Suprapubic skin (tissue), 4 donors: ENCODE results near the gene LAYN. TPM values are rescaled to one million over a fixed set of nuclear protein-coding genes. Genes with fewer than 3 reads are reported as not detected.

ENCODE experiments used
- DNase-seq, 2 donors: peaks; one replicate each; pipeline ENCODE4 v3.0.0-alpha.2; 2019; ENCODE audit warnings: low spot score in 2 of 2
- H3K27ac ChIP-seq: fragments of 200-600 bp; sonication (generic); one replicate; pipeline ENCODE4 v1.5.1; 2019
- H3K27me3 ChIP-seq: fragments of 200-600 bp; sonication (generic); one replicate; pipeline ENCODE4 v1.5.1; 2019
- H3K36me3 ChIP-seq: fragments of 200-600 bp; sonication (generic); one replicate; pipeline ENCODE4 v1.5.1; 2019
- H3K4me1 ChIP-seq: fragments of 200-600 bp; sonication (generic); one replicate; pipeline ENCODE4 v1.5.1; 2019
- H3K4me3 ChIP-seq: fragments of 200-600 bp; sonication (generic); one replicate; pipeline ENCODE4 v1.5.1; 2019; ENCODE audit warnings: mild to moderate bottlenecking
- H3K9me3 ChIP-seq: fragments of 200-600 bp; sonication (generic); one replicate; pipeline ENCODE4 v1.5.1; 2019
- CTCF ChIP-seq, 2 donors: fragments of 200-600 bp in 1 of 2; fragments of 450-650 bp in 1 of 2; sonication (generic) in 1 of 2; IDR thresholded peaks; one replicate each; pipeline ENCODE4 v1.5.1; 2016 to 2019; ENCODE audit warnings: antibody characterized with exemption in 2 of 2, mild to moderate bottlenecking in 1 of 2, moderate library complexity in 1 of 2
- EP300 ChIP-seq: sonication (generic); formaldehyde crosslinking; IDR thresholded peaks from one replicate; pipeline ENCODE4 v1.6.1; 2017; ENCODE audit warnings: antibody characterized with exemption
- POLR2A ChIP-seq, 2 donors: fragments of 450-650 bp; IDR thresholded peaks; one replicate each; pipeline ENCODE4 v1.6.1; 2017; ENCODE audit warnings: antibody characterized with exemption in 2 of 2, mild to moderate bottlenecking in 2 of 2, moderate library complexity in 2 of 2
- POLR2AphosphoS5 ChIP-seq, 3 donors: sonication (generic); formaldehyde crosslinking; IDR thresholded peaks; one replicate each; pipeline ENCODE4 v1.6.1; 2017; ENCODE audit warnings: antibody characterized with exemption in 3 of 3
- WGBS: methylation state at CpG from one replicate; pipeline ENCODE4 v1.1.5; 2018; 5-methylcytosine and 5-hydroxymethylcytosine counted together
- total RNA-seq, 4 donors: library from RNA; depleted of rRNA; stranded (reverse); fragments of >200 nt; gene quantifications; one replicate each; pipeline ENCODE4 v1.1.0, GENCODE V29; 2016

The LAYN gene
- total RNA-seq, 4 donors from 2014 or later: 1.5 to 4.7 (median 1.9) TPM

- Histone ChIP-seq H3K9me3 (no peaks in the 10 kb centered on the region), H3K27ac (no peak within 1 kb of the TSS), H3K36me3 (no peaks in the 10 kb centered on the region), H3K4me1 (peaks cover 22% of the 10 kb centered on the region), H3K4me3 (peak within 1 kb of the TSS; percentile 16), H3K27me3 (peaks cover 36% of the 10 kb centered on the region)
- no peak for TF ChIP-seq POLR2A (IDR thresholded peaks at IDR 0.05)
- no peak for TF ChIP-seq POLR2AphosphoS5 (IDR thresholded peaks at IDR 0.05)
- no peak for TF ChIP-seq EP300
- no peak for TF ChIP-seq CTCF (IDR thresholded peaks at IDR 0.05)
- DNase-seq: no peak
- 36% methylated on average over 34 of the region's 39 CpGs for WGBS
Measured at GRCh38 chr11:111514216-111515031, 26.1 kb upstream of the LAYN start, which contains the start of gene HOATZ. Gene HOATZ (plus strand): TSS chr11:111514778. CDS start chr11:111514785, 7 bp downstream.

- H3K27ac ChIP-seq: no peak overlapping the region
- no peak overlapping the region for H3K4me3 ChIP-seq
- no peaks in the 10 kb centered on the region for H3K36me3 ChIP-seq
- H3K9me3 ChIP-seq: no peaks in the 10 kb centered on the region
- WGBS: 78% methylated on average over 2 of the region's 2 CpGs
- TF ChIP-seq POLR2AphosphoS5 (IDR thresholded peaks at IDR 0.05): no peak
- TF ChIP-seq EP300: no peak
- TF ChIP-seq POLR2A (IDR thresholded peaks at IDR 0.05): no peak
- TF ChIP-seq CTCF (IDR thresholded peaks at IDR 0.05): no peak
- DNase-seq: no peak
- H3K4me1 ChIP-seq: peaks cover 22% of the 10 kb centered on the region
- peaks cover 36% of the 10 kb centered on the region for H3K27me3 ChIP-seq
Measured at GRCh38 chr11:111515591-111515990, 24.9 kb upstream of the LAYN start.

- no peak for DNase-seq
- Histone ChIP-seq H3K9me3 (no peaks in the 10 kb centered on the region), H3K36me3 (no peaks in the 10 kb centered on the region), H3K4me1 (peaks cover 7% of the 10 kb centered on the region), H3K4me3 (no peak overlapping the region), H3K27ac (no peak overlapping the region), H3K27me3 (peaks cover 9% of the 10 kb centered on the region)
- WGBS: 77% methylated on average over 1 of the region's 1 CpG
- TF ChIP-seq POLR2A (IDR thresholded peaks at IDR 0.05): no peak
- no peak for TF ChIP-seq CTCF (IDR thresholded peaks at IDR 0.05)
- no peak for TF ChIP-seq POLR2AphosphoS5 (IDR thresholded peaks at IDR 0.05)
Measured at GRCh38 chr11:111518668-111519067, 21.9 kb upstream of the LAYN start.

- no peaks in the 10 kb centered on the region for H3K36me3 ChIP-seq
- TF ChIP-seq CTCF (IDR thresholded peaks at IDR 0.05) (no peak), POLR2A (IDR thresholded peaks at IDR 0.05) (no peak), EP300 (no peak), POLR2AphosphoS5 (IDR thresholded peaks at IDR 0.05) (no peak)
- H3K9me3 ChIP-seq: no peaks in the 10 kb centered on the region
- H3K4me1 ChIP-seq: no peaks in the 10 kb centered on the region
- H3K27ac ChIP-seq: no peak overlapping the region
- no peak for DNase-seq
- no peaks in the 10 kb centered on the region for H3K27me3 ChIP-seq
- no peak overlapping the region for H3K4me3 ChIP-seq
- 94% methylated on average over 2 of the region's 2 CpGs for WGBS
Measured at GRCh38 chr11:111520560-111520959, 20.0 kb upstream of the LAYN start.

GRCh38 chr11:111521135-111521534 is 19.4 kb upstream of the LAYN start:
- no peak for DNase-seq
- no peaks in the 10 kb centered on the region for H3K4me1 ChIP-seq
- 42% methylated on average over 2 of the region's 2 CpGs for WGBS
- no peaks in the 10 kb centered on the region for H3K9me3 ChIP-seq
- no peak overlapping the region for H3K4me3 ChIP-seq
- no peaks in the 10 kb centered on the region for H3K36me3 ChIP-seq
- TF ChIP-seq POLR2AphosphoS5 (IDR thresholded peaks at IDR 0.05) (no peak), CTCF (IDR thresholded peaks at IDR 0.05) (no peak), POLR2A (IDR thresholded peaks at IDR 0.05) (no peak), EP300 (no peak)
- no peak overlapping the region for H3K27ac ChIP-seq
- no peaks in the 10 kb centered on the region for H3K27me3 ChIP-seq
